C4-2B (cell line): ENCODE measurements around the gene AHCTF1.

Experiments used
- CTCF ChIP-seq: fragments of 450-650 bp; conservative IDR thresholded peaks from 2 replicates; pipeline ENCODE4 v1.5.1; 2017; ENCODE audit warnings: mild to moderate bottlenecking
- ZFX ChIP-seq: fragments of 450-650 bp; IDR thresholded peaks from 2 replicates; pipeline ENCODE4 v1.6.1; 2017

- TF ChIP-seq CTCF (no peak), ZFX (no peak)
Observed at GRCh38 chr1:246789454-246790339, 142.1 kb downstream of the AHCTF1 start.
